ENCODE results near the gene HSD17B8.

DNA sequence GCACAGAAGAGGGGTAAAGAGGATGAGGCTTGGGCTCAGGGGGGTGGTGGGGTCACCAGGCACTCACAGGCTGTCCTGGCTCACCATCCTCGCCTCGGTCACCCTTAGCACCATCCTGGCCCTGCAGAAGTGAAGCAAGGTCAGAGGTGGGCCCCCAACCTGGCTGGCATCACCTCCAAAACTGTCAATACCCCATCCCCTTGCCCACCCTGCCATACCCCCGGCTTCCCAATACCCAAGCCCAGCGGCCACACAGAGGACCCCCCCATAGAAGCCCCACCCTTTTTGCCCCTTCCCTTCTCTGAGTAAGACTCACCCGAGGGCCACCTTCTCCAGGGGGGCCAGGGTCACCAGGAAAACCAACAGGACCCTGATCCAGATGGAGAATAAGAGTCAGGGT is 35.8 kb upstream of the HSD17B8 start:
- TF ChIP-seq CTCF (IDR thresholded peaks at IDR 0.05) (no peak), SIN3A (IDR thresholded peaks at IDR 0.05; ENCODE audit: borderline replicate concordance, insufficient read depth, low read depth, low read length) (no peak), TCF7L2 (IDR thresholded peaks at IDR 0.05; ENCODE audit: low read depth, low read length) (no peak), POLR2AphosphoS5 (IDR thresholded peaks at IDR 0.05; ENCODE audit: low read depth, low read length) (no peak)
